SH-SY5Y (cell line): ENCODE results near the gene POGLUT2.

ENCODE experiments used
- GATA2 ChIP-seq: IDR thresholded peaks from 2 replicates; pipeline ENCODE4 v1.6.1; 2011; ENCODE audit warnings: mild to moderate bottlenecking, low read depth, low read length
- GATA3 ChIP-seq: IDR thresholded peaks from 2 replicates; pipeline ENCODE4 v1.6.1; 2011; ENCODE audit warnings: low read depth, mild to moderate bottlenecking, low read length, moderate library complexity

GRCh38 chr13:102798581-102799425 lies at the start of gene POGLUT2, which contains the start of gene BIVM:
- TF ChIP-seq GATA2 (no peak), GATA3 (no peak)
